SH-SY5Y (cell line): ENCODE results near the gene IL20RB.

Experiments used
- GATA2 ChIP-seq: IDR thresholded peaks from 2 replicates; pipeline ENCODE4 v1.6.1; 2011; ENCODE audit warnings: mild to moderate bottlenecking, low read depth, low read length
- GATA3 ChIP-seq: IDR thresholded peaks from 2 replicates; pipeline ENCODE4 v1.6.1; 2011; ENCODE audit warnings: low read depth, mild to moderate bottlenecking, low read length, moderate library complexity

DNA sequence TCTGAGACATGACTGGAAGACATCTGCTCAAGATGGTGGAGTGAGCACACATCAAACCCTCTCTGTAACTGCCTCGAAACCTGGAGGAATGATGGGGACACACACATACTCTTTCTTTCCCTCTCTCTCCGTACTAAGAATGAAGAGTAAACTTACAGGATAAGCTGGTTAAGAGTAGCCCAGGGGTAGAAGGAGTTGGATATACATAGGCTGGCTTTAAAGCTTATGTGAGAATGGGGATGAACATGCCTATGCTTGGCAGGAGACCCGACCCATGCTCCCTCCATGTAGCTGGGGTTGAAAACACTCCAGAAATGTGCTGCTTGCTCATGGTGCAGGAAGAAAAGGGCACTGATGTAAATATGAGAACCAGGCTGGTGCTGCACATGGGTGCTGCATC is 68.9 kb downstream of the IL20RB start:
- TF ChIP-seq GATA2, result no peak
- TF ChIP-seq GATA3, result no peak
